CD14-positive monocyte (primary cell): ENCODE data around the gene CARD9. TPM values are rescaled to one million over a fixed set of nuclear protein-coding genes. Genes with fewer than 3 reads are reported as not detected.
A peak's percentile ranks its signal among the peaks of the same experiment; 100 is the strongest.

Experiments
- DNase-seq, 3 donors: peaks; one replicate each; pipeline ENCODE4 v3.0.0-alpha.2; 2011 to 2022
- H2AFZ ChIP-seq: 2 replicates; pipeline ENCODE4 v1.6.0; 2012; ENCODE audit warnings: mild to moderate bottlenecking, low read depth, low read length, inconsistent platforms; ENCODE audit not compliant: insufficient read depth, poor library complexity, severe bottlenecking
- H3K27ac ChIP-seq, 2 donors: 1 replicate in 1 of 2; 2 replicates in 1 of 2; pipeline ENCODE4 v1.5.1; 2012 to 2013; ENCODE audit warnings: low read length in 2 of 2, control low read depth in 1 of 2, inconsistent platforms in 1 of 2, low read depth in 1 of 2, mild to moderate bottlenecking in 1 of 2
- H3K27me3 ChIP-seq, 2 donors: one replicate each; pipeline versions ENCODE4 v1.6.0 to v1.6.1; 2011 to 2013; ENCODE audit warnings: low read length in 2 of 2; ENCODE audit not compliant: control insufficient read depth in 2 of 2, insufficient read depth in 2 of 2
- H3K36me3 ChIP-seq, 2 donors: replicated peaks in 1 of 2; 1 replicate in 1 of 2; 2 replicates in 1 of 2; pipeline versions ENCODE4 v1.5.1 to v1.6.1; 2012 to 2013; ENCODE audit warnings: low read length in 2 of 2, control low read depth in 1 of 2, inconsistent platforms in 1 of 2, mild to moderate bottlenecking in 1 of 2; ENCODE audit not compliant: insufficient read depth in 2 of 2, control insufficient read depth in 1 of 2
- H3K4me1 ChIP-seq, 2 donors: 1 replicate in 1 of 2; 2 replicates in 1 of 2; pipeline versions ENCODE4 v1.5.1 to v1.6.1; 2012 to 2013; ENCODE audit warnings: low read length in 2 of 2, control low read depth in 1 of 2, inconsistent platforms in 1 of 2, mild to moderate bottlenecking in 1 of 2, moderate library complexity in 1 of 2; ENCODE audit not compliant: insufficient read depth in 2 of 2, control insufficient read depth in 1 of 2
- H3K4me2 ChIP-seq: replicated peaks from 2 replicates; pipeline ENCODE3; 2012; ENCODE audit warnings: low read length, moderate library complexity, mild to moderate bottlenecking; ENCODE audit not compliant: poor library complexity, severe bottlenecking; ENCODE audit errors: extremely low read depth
- H3K4me3 ChIP-seq, 3 experiments: fragments of 200-600 bp in 1 of 3; sonication (generic) in 1 of 3; replicated peaks in 1 of 3; 1 replicate in 2 of 3; 2 replicates in 1 of 3; pipeline ENCODE4 v1.5.1; 2011 to 2013; ENCODE audit warnings: low read length in 3 of 3, mild to moderate bottlenecking in 3 of 3, control low read depth in 2 of 3, low read depth in 2 of 3, inconsistent platforms in 1 of 3, moderate library complexity in 1 of 3
- H3K79me2 ChIP-seq: 2 replicates; pipeline ENCODE4 v1.6.0; 2012; ENCODE audit warnings: mild to moderate bottlenecking, control low read depth, inconsistent platforms, low read length, moderate library complexity; ENCODE audit not compliant: insufficient read depth
- H3K9ac ChIP-seq: 2 replicates; pipeline ENCODE4 v1.6.0; 2017; ENCODE audit warnings: low read length, mild to moderate bottlenecking; ENCODE audit not compliant: insufficient read depth, poor library complexity, severe bottlenecking
- H3K9me3 ChIP-seq, 2 donors: replicated peaks in 1 of 2; 1 replicate in 1 of 2; 2 replicates in 1 of 2; pipeline versions ENCODE4 v1.5.1 to v1.6.1; 2012 to 2013; ENCODE audit warnings: low read length in 2 of 2, control low read depth in 1 of 2; ENCODE audit not compliant: control insufficient read depth in 1 of 2, insufficient read depth in 1 of 2
- H4K20me1 ChIP-seq: 2 replicates; pipeline ENCODE4 v1.6.0; 2012; ENCODE audit warnings: mild to moderate bottlenecking, low read length, control low read depth, moderate library complexity; ENCODE audit not compliant: insufficient read depth
- H3K27ac Mint-ChIP-seq, 7 donors: one replicate each; pipeline ENCODE4 v1.8.0; 2020; ENCODE audit warnings: mild to moderate bottlenecking in 7 of 7, mixed read lengths in 7 of 7, moderate library complexity in 6 of 7, inconsistent platforms in 2 of 7
- H3K27me3 Mint-ChIP-seq, 3 donors: one replicate each; pipeline ENCODE4 v1.8.0; 2021 to 2022; ENCODE audit warnings: low read depth in 3 of 3, mild to moderate bottlenecking in 3 of 3, mixed read lengths in 3 of 3, moderate library complexity in 3 of 3, inconsistent platforms in 1 of 3
- H3K36me3 Mint-ChIP-seq, 2 donors: one replicate each; pipeline ENCODE4 v1.8.0; 2020; ENCODE audit warnings: mixed read lengths in 2 of 2, inconsistent platforms in 1 of 2, mild to moderate bottlenecking in 1 of 2
- H3K4me1 Mint-ChIP-seq: one replicate; pipeline ENCODE4 v1.8.0; 2020; ENCODE audit warnings: mild to moderate bottlenecking, mixed read lengths
- H3K4me3 Mint-ChIP-seq, 2 donors: one replicate each; pipeline ENCODE4 v1.8.0; 2020; ENCODE audit warnings: mild to moderate bottlenecking in 2 of 2, mixed read lengths in 2 of 2, moderate library complexity in 1 of 2
- H3K9me3 Mint-ChIP-seq, 7 donors: one replicate each; pipeline ENCODE4 v1.8.0; 2020 to 2022; ENCODE audit warnings: mixed read lengths in 7 of 7, mild to moderate bottlenecking in 6 of 7, moderate library complexity in 6 of 7, inconsistent platforms in 2 of 7
- WGBS: methylation state at CpG from one replicate; pipeline ENCODE4 v1.1.5; 2013; ENCODE audit warnings: missing lambda C conversion rate; ENCODE audit not compliant: insufficient coverage; 5-methylcytosine and 5-hydroxymethylcytosine counted together
- intact Hi-C, 2 donors: fragments of 100-400 bp; cut with micrococcal nuclease; formaldehyde crosslinking; loops; one replicate each; pipeline versions ENCODE4 v1.15.0 to v1.15.1; 2023
- polyA plus RNA-seq, 3 donors: library from polyadenylated mRNA; depleted of rRNA in 1 of 3; unstranded in 2 of 3; stranded (reverse) in 1 of 3; fragments of 300-500 nt in 2 of 3; fragments of >200 nt in 1 of 3; fragmentation: Illumina TruSeq in 2 of 3; gene quantifications; 1 replicate in 2 of 3; 2 replicates in 1 of 3; pipeline ENCODE4 v1.2.3, GENCODE V29; 2012 to 2021
- TF ChIP-seq, protein P1 (sequence below): fragments of 200-600 bp; IDR thresholded peaks from one replicate; pipeline ENCODE4 v1.8.0; 2022; ENCODE audit warnings: antibody characterized with exemption, mild to moderate bottlenecking

Gene CARD9
- polyA plus RNA-seq, 3 donors: 34.3 to 108 (median 41.4) TPM

DNA sequence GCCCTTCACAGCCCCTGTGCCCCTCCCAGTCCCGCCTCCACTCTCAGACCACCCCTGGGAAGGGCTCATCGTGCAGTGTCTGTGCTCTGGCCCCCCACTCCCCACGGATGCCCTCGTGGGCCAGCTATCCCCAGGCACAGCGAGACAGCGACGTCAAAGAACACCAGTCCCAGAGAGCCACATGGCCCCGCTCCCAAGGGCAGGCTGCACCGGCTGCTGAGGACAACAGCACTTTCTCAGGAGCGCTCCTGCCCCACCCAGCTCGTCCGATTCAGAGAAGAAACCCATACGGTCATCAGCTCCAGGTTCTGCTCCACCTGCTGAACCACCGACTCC lies 31.3 kb upstream of the CARD9 start:
- intact Hi-C loops: loop anchor here in 1 of 2 donors (5.0 kb wide), 1 partner anchor 42 kb away; the partner anchor contains the start of gene DNLZ
- Mint-ChIP-seq H3K4me1 (peaks cover 20% of the 10 kb centered on the region), H3K27ac (peak overlapping the region in 3 of 7 donors; percentile 37 to 74 (median 54)), H3K4me3 (no peak overlapping the region), H3K27me3 (peaks cover 0 to 7% (median 2%) of the 10 kb centered on the region in 3 donors), H3K36me3 (peaks cover 37 to 62% of the 10 kb centered on the region in 2 donors), H3K9me3 (peaks cover 0 to 2% (median 0%) of the 10 kb centered on the region in 7 donors)
- TF ChIP-seq, protein P1, sequence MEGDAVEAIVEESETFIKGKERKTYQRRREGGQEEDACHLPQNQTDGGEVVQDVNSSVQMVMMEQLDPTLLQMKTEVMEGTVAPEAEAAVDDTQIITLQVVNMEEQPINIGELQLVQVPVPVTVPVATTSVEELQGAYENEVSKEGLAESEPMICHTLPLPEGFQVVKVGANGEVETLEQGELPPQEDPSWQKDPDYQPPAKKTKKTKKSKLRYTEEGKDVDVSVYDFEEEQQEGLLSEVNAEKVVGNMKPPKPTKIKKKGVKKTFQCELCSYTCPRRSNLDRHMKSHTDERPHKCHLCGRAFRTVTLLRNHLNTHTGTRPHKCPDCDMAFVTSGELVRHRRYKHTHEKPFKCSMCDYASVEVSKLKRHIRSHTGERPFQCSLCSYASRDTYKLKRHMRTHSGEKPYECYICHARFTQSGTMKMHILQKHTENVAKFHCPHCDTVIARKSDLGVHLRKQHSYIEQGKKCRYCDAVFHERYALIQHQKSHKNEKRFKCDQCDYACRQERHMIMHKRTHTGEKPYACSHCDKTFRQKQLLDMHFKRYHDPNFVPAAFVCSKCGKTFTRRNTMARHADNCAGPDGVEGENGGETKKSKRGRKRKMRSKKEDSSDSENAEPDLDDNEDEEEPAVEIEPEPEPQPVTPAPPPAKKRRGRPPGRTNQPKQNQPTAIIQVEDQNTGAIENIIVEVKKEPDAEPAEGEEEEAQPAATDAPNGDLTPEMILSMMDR: no peak
- Histone ChIP-seq H3K27me3 (no peaks in the 10 kb centered on the region), H3K79me2 (peaks cover 5% of the 10 kb centered on the region), H3K9me3 (no peaks in the 10 kb centered on the region), H3K36me3 (peaks cover 43 to 55% of the 10 kb centered on the region in 2 donors), H3K27ac (no peak overlapping the region), H4K20me1 (peaks cover 3% of the 10 kb centered on the region), H3K4me2 (no peak overlapping the region), H2AFZ (no peak overlapping the region), H3K9ac (no peak overlapping the region), H3K4me1 (peaks cover 11 to 16% of the 10 kb centered on the region in 2 donors), H3K4me3 (no peak overlapping the region)
- WGBS: 95% methylated on average over 14 of the region's 14 CpGs
- DNase-seq: no peak

DNA sequence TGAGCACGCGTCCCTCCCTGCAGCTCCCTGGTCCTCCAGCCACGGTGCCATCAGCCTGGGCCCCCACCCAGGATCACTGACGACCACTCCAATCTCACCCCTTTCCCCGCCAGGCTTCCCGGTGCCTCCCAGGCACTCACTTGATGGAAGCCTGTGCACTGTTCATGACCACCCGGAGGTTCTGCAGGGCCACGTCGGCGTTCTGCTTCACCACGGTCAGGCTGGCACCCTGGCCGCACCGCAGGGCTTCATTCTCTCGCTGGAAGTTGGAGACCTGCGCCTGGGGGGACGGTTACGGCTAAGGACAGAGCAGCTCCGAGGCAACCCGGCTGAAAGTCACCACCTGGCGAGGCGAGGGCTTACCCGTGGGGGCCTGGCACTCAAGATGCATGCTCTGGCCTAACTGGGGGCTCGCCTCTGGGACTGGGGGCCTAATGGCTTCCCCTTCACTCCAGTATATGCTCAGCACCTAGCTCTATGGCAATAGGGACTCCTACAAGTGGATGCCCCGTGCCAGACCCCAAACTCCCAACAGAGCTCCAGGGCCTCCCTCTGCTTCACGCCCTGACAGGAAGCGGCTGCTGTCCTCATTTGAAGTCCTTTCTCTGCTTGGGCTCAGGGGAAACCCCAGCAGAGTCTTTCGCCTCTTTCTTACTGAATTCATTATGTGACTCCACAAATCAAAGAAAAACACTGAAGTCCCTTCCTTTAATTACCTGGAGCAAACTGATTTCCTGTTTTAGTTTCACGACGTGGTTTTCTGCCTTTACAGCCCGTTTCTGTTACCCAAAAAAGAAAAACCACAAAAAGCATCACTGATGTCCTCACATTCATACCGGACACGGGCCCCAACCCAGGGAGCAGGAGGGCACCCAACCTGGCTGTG lies 30.7 kb upstream of the CARD9 start:
- peaks cover 0 to 4% (median 2%) of the 10 kb centered on the region in 3 donors for H3K27me3 Mint-ChIP-seq
- no peak overlapping the region for H3K4me3 ChIP-seq
- intact Hi-C loops: loop anchor here in 1 of 2 donors (5.0 kb wide), 1 partner anchor 42 kb away; the partner anchor contains the start of gene DNLZ

More for the DNA sequence above, 30.7 kb upstream of the CARD9 start:
- H3K4me1 ChIP-seq: peaks cover 10 to 16% of the 10 kb centered on the region in 2 donors
- H3K27me3 ChIP-seq: no peaks in the 10 kb centered on the region
- H3K36me3 ChIP-seq: peaks cover 43 to 55% of the 10 kb centered on the region in 2 donors
- Mint-ChIP-seq H3K36me3 (peaks cover 37 to 62% of the 10 kb centered on the region in 2 donors), H3K4me1 (peaks cover 17% of the 10 kb centered on the region), H3K27ac (peak overlapping the region in 3 of 7 donors; percentile 41 to 74 (median 67)), H3K4me3 (no peak overlapping the region), H3K9me3 (peaks cover 0 to 2% (median 0%) of the 10 kb centered on the region in 7 donors)
- H3K9me3 ChIP-seq: no peaks in the 10 kb centered on the region
- peaks cover 7% of the 10 kb centered on the region for H4K20me1 ChIP-seq
- no peak overlapping the region for H3K9ac ChIP-seq
- WGBS: 82% methylated on average over 32 of the region's 32 CpGs
- H3K4me2 ChIP-seq: no peak overlapping the region
- H2AFZ ChIP-seq: no peak overlapping the region
- TF ChIP-seq, protein P1: no peak
- H3K79me2 ChIP-seq: peaks cover 5% of the 10 kb centered on the region
- no peak overlapping the region for H3K27ac ChIP-seq
- DNase-seq: no peak
